Gastroesophageal sphincter (tissue), 4 donors: ENCODE data around the gene TTC3. TPM values are rescaled to one million over a fixed set of nuclear protein-coding genes. Genes with fewer than 3 reads are reported as not detected.

Source experiments
- ATAC-seq: fragments of 150-250 bp; one replicate; pipeline ENCODE4 v1.9.1; 2016; ENCODE audit warnings: mild to moderate bottlenecking, moderate library complexity
- H3K27ac ChIP-seq, 4 donors: fragments of 200-600 bp; sonication (generic) in 3 of 4; 1 replicate in 3 of 4; 2 replicates in 1 of 4; pipeline ENCODE4 v1.5.1; 2016 to 2019
- H3K27me3 ChIP-seq: fragments of 200-600 bp; sonication (generic); one replicate; pipeline ENCODE4 v1.5.1; 2019
- H3K36me3 ChIP-seq, 2 donors: fragments of 200-600 bp; sonication (generic); one replicate each; pipeline ENCODE4 v1.5.1; 2019; ENCODE audit warnings: control low read depth in 1 of 2
- H3K4me1 ChIP-seq, 3 donors: fragments of 200-600 bp; sonication (generic); 1 replicate in 2 of 3; 2 replicates in 1 of 3; pipeline ENCODE4 v1.5.1; 2016 to 2019; ENCODE audit warnings: control low read depth in 2 of 3
- H3K4me3 ChIP-seq, 2 donors: fragments of 200-600 bp; sonication (generic); one replicate each; pipeline ENCODE4 v1.5.1; 2019; ENCODE audit warnings: mild to moderate bottlenecking in 1 of 2, moderate library complexity in 1 of 2
- H3K9me3 ChIP-seq, 3 donors: fragments of 200-600 bp; sonication (generic); one replicate each; pipeline ENCODE4 v1.5.1; 2017 to 2019; ENCODE audit warnings: control low read depth in 2 of 3
- EP300 ChIP-seq: sonication (generic); formaldehyde crosslinking; IDR thresholded peaks from one replicate; pipeline ENCODE4 v1.6.1; 2017; ENCODE audit warnings: antibody characterized with exemption, mild to moderate bottlenecking
- POLR2A ChIP-seq, 2 donors: fragments of 450-650 bp; IDR thresholded peaks; one replicate each; pipeline ENCODE4 v1.6.1; 2017; ENCODE audit warnings: antibody characterized with exemption in 2 of 2, mild to moderate bottlenecking in 2 of 2, moderate library complexity in 1 of 2
- POLR2AphosphoS5 ChIP-seq: sonication (generic); formaldehyde crosslinking; IDR thresholded peaks from one replicate; pipeline ENCODE4 v1.6.1; 2017; ENCODE audit warnings: antibody characterized with exemption
- WGBS, 2 donors: methylation state at CpG; one replicate each; pipeline ENCODE4 v1.1.5; 2018; ENCODE audit warnings: low coverage in 1 of 2; 5-methylcytosine and 5-hydroxymethylcytosine counted together
- total RNA-seq, 4 donors: library from RNA; depleted of rRNA; stranded (reverse); fragments of >200 nt; gene quantifications; one replicate each; pipeline ENCODE4 v1.1.0, GENCODE V29; 2016
- TF ChIP-seq, protein P1 (sequence below), 4 experiments: fragments of 200-600 bp in 2 of 4; fragments of 450-650 bp in 2 of 4; sonication (generic) in 1 of 4; IDR thresholded peaks; one replicate each; pipeline ENCODE4 v1.5.1; 2017 to 2019; ENCODE audit warnings: antibody characterized with exemption in 4 of 4, mild to moderate bottlenecking in 2 of 4, moderate library complexity in 2 of 4

The TTC3 gene
- total RNA-seq, 4 donors from 2014 or later: 85.1 to 157 (median 127) TPM

DNA sequence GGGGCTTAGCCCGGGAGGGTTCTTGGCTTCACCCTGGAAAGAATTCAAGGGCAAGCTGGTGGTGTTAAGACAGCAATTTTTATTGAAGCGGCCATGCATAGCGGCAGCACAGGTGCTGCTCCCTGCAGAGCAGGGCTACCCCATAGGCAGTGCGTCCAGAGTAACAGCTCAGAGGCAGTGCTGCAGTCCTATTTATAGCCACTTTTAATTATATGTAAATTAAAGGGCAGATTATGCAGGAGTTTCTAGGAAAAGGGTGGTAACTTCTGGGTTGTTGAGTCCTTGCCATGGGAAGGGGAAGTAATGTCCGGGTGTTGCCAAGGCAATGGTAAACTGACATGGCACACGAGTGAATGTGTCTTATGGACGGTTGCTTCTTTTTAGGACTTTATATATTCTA lies 137.1 kb downstream of the TTC3 start:
- 85 to 100% methylated on average over 2 to 6 of the region's 7 CpGs for WGBS, 2 donors
- TF ChIP-seq, protein P1, sequence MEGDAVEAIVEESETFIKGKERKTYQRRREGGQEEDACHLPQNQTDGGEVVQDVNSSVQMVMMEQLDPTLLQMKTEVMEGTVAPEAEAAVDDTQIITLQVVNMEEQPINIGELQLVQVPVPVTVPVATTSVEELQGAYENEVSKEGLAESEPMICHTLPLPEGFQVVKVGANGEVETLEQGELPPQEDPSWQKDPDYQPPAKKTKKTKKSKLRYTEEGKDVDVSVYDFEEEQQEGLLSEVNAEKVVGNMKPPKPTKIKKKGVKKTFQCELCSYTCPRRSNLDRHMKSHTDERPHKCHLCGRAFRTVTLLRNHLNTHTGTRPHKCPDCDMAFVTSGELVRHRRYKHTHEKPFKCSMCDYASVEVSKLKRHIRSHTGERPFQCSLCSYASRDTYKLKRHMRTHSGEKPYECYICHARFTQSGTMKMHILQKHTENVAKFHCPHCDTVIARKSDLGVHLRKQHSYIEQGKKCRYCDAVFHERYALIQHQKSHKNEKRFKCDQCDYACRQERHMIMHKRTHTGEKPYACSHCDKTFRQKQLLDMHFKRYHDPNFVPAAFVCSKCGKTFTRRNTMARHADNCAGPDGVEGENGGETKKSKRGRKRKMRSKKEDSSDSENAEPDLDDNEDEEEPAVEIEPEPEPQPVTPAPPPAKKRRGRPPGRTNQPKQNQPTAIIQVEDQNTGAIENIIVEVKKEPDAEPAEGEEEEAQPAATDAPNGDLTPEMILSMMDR (IDR thresholded peaks at IDR 0.05): no peak
- TF ChIP-seq POLR2A (IDR thresholded peaks at IDR 0.05) (no peak), POLR2AphosphoS5 (no peak), EP300 (no peak)

GRCh38 chr21:37210799-37211198 lies 137.7 kb downstream of the TTC3 start:
- Histone ChIP-seq H3K27ac (no peak overlapping the region), H3K27me3 (no peaks in the 10 kb centered on the region), H3K36me3 (no peaks in the 10 kb centered on the region), H3K4me1 (peaks cover 0 to 19% (median 10%) of the 10 kb centered on the region in 3 donors), H3K4me3 (no peak overlapping the region), H3K9me3 (no peaks in the 10 kb centered on the region)
- TF ChIP-seq POLR2AphosphoS5 (no peak), EP300 (no peak), POLR2A (IDR thresholded peaks at IDR 0.05) (no peak)
- WGBS, 2 donors: 88 to 100% methylated on average over 1 of the region's 1 CpG
- no peak for ATAC-seq

More for the DNA sequence above, 137.1 kb downstream of the TTC3 start:
- Histone ChIP-seq H3K27me3 (no peaks in the 10 kb centered on the region), H3K4me1 (peaks cover 0 to 19% (median 10%) of the 10 kb centered on the region in 3 donors), H3K36me3 (no peaks in the 10 kb centered on the region), H3K9me3 (no peaks in the 10 kb centered on the region), H3K4me3 (no peak overlapping the region), H3K27ac (no peak overlapping the region)
- no peak for ATAC-seq

GRCh38 chr21:37214952-37215351 lies 141.9 kb downstream of the TTC3 start:
- no peak overlapping the region for H3K4me3 ChIP-seq
- WGBS, 2 donors: 85 to 92% methylated on average over 6 to 9 of the region's 9 CpGs
- ATAC-seq: no peak
- no peak overlapping the region for H3K27ac ChIP-seq
- no peak for TF ChIP-seq POLR2A (IDR thresholded peaks at IDR 0.05)
- TF ChIP-seq POLR2AphosphoS5: no peak
- TF ChIP-seq, protein P1 (IDR thresholded peaks at IDR 0.05): no peak
- TF ChIP-seq EP300: no peak
- H3K9me3 ChIP-seq: no peaks in the 10 kb centered on the region
- peaks cover 1 to 4% (median 2%) of the 10 kb centered on the region in 3 donors for H3K4me1 ChIP-seq
- no peaks in the 10 kb centered on the region for H3K27me3 ChIP-seq
- H3K36me3 ChIP-seq: no peaks in the 10 kb centered on the region

- 47 to 74% methylated on average over 3 to 13 of the region's 13 CpGs for WGBS, 2 donors
- Histone ChIP-seq H3K4me1 (peaks cover 2 to 13% (median 6%) of the 10 kb centered on the region in 3 donors), H3K4me3 (peak overlapping the region; percentile 55 to 69), H3K9me3 (no peaks in the 10 kb centered on the region), H3K36me3 (peaks cover 0 to 20% of the 10 kb centered on the region in 2 donors), H3K27me3 (no peaks in the 10 kb centered on the region), H3K27ac (peak overlapping the region in 3 of 4 donors; percentile 69 to 85 (median 85))
- no peak for ATAC-seq
- TF ChIP-seq POLR2A (IDR thresholded peaks at IDR 0.05) (no peak), POLR2AphosphoS5 (no peak), EP300 (no peak)
- TF ChIP-seq, protein P1 (IDR thresholded peaks at IDR 0.05): no peak
Measured at GRCh38 chr21:37219761-37220432, 146.8 kb downstream of the TTC3 start.

GRCh38 chr21:37220433-37220980 lies 147.5 kb downstream of the TTC3 start:
- H3K4me1 ChIP-seq: peaks cover 2 to 13% (median 6%) of the 10 kb centered on the region in 3 donors
- peak overlapping the region; percentile 55 to 69 for H3K4me3 ChIP-seq
- H3K27me3 ChIP-seq: no peaks in the 10 kb centered on the region
- TF ChIP-seq EP300: no peak
- TF ChIP-seq POLR2AphosphoS5: no peak
- TF ChIP-seq, protein P1 (IDR thresholded peaks at IDR 0.05): peak in 2 of 4 experiments; percentile 14 to 22
- H3K36me3 ChIP-seq: peaks cover 0 to 26% of the 10 kb centered on the region in 2 donors
- peak overlapping the region; percentile 18 to 85 (median 77) for H3K27ac ChIP-seq
- no peaks in the 10 kb centered on the region for H3K9me3 ChIP-seq
- ATAC-seq: peak; percentile 45
- WGBS, 2 donors: 1% methylated on average over 13 to 21 of the region's 35 CpGs
